NCI-H1436 treated with DMSO at 0.1 percent for 48 hours (cell line): ENCODE data around the gene QRICH1.

Experiments
- DNase-seq: peaks from one replicate; lab custom pipeline; 2025; lab: John Stamatoyannopoulos, UW

QRICH1 gene

GRCh38 chr3:49119036-49119435, 25.2 kb upstream of the QRICH1 start:
- no peak for DNase-seq

- no peak for DNase-seq
These were observed 18.4 kb upstream of the QRICH1 start for GRCh38 chr3:49112262-49112661.

GRCh38 chr3:49111347-49111746, 17.5 kb upstream of the QRICH1 start:
- DNase-seq = no peak

- no peak for DNase-seq
These were observed 16.9 kb upstream of the QRICH1 start for GRCh38 chr3:49110780-49111179.

GRCh38 chr3:49108346-49108745, 14.5 kb upstream of the QRICH1 start:
- DNase-seq = no peak

- peak; percentile 6 for DNase-seq
These were observed 10.8 kb upstream of the QRICH1 start, which contains the start of gene QARS1 for GRCh38 chr3:49104427-49105291. TSS of gene QARS1 (minus strand) at chr3:49104757. CDS start at chr3:49104733, 24 bp downstream.

GRCh38 chr3:49104052-49104426, 10.2 kb upstream of the QRICH1 start:
- DNase-seq = no peak

- DNase-seq = no peak
These were observed 6.3 kb upstream of the QRICH1 start for GRCh38 chr3:49100046-49100615.

- no peak for DNase-seq
These were observed 5.2 kb upstream of the QRICH1 start for GRCh38 chr3:49098910-49099630.

GRCh38 chr3:49098429-49098828, 4.6 kb upstream of the QRICH1 start:
- no peak for DNase-seq

GRCh38 chr3:49092938-49093852, 676 bp downstream of the QRICH1 start:
- DNase-seq = no peak

GRCh38 chr3:49081429-49081828, 12.4 kb downstream of the QRICH1 start:
- DNase-seq = no peak

- DNase-seq = no peak
These were observed 14.6 kb downstream of the QRICH1 start for GRCh38 chr3:49079270-49079669.

GRCh38 chr3:49076646-49077045, 17.2 kb downstream of the QRICH1 start:
- no peak for DNase-seq

GRCh38 chr3:49076116-49076515, 17.8 kb downstream of the QRICH1 start:
- DNase-seq = no peak

GRCh38 chr3:49058011-49058410, 35.9 kb downstream of the QRICH1 start:
- DNase-seq = no peak

GRCh38 chr3:49057268-49057667, 36.6 kb downstream of the QRICH1 start:
- DNase-seq = no peak

- DNase-seq = no peak
These were observed 39.5 kb downstream of the QRICH1 start for GRCh38 chr3:49054344-49054862.

GRCh38 chr3:49053543-49053942, 40.3 kb downstream of the QRICH1 start:
- no peak for DNase-seq

GRCh38 chr3:49035281-49035680, 58.6 kb downstream of the QRICH1 start:
- DNase-seq = no peak

GRCh38 chr3:49034650-49035049, 59.2 kb downstream of the QRICH1 start:
- DNase-seq = no peak
